ENCODE measurements around the gene PANX3.

PANX3 gene

DNA sequence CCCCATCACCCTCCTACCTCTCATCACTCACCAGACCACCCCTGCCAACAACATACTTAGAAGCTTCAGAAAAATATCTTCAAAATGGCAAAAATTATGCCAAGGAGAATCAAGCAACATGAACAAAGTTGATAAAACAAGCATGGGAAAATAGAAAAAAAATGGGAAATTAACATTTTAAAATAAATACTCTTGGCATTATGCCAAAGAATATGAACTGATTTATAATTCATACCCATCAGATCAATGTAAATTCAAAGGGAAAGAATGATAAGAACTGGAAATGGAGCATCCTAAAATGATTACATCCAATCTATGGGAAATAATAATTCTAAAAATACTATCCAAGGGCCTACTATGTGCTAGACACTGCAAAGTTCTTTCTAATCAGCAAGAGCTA lies 50.3 kb downstream of the PANX3 start:
- DNase-seq: no peak

DNA sequence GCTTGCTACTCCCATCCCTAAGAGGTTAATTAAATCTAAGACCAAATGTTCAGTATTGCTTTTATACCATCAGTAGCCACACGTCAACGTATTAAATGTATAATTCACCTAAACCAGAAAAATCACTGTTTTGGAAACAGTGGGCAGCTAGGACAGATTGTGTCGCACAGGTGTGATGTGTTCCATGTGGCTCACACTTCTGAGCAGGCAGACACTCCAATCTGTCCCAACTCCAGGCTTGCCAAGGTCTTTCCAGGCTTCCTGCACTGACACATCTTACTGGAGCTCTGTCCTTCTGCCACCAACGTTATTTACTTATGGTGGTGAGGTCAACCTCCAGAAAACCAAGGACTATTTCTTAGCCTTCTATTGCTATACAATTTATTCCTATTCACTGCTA lies 50.9 kb downstream of the PANX3 start:
- no peak for DNase-seq

DNA sequence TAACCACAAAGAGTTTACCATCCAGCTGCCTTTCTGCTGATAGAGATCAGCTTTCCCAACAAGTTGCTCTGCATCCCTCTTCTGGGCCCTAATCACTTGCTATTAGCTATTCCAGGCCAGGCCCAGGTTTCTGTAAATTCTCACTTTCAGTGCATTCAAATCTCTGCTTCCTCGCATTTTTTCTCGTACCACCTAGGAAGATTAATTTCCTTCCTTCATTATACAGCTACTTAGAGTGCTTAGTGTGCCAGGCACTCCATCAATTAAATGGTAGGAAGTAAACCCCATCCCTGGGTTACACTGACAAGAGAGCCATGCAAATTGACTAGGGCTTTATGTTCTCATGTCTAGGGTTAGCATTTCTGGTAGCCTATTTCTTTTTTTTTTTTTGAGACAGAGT lies 52.6 kb downstream of the PANX3 start:
- DNase-seq: no peak

DNA sequence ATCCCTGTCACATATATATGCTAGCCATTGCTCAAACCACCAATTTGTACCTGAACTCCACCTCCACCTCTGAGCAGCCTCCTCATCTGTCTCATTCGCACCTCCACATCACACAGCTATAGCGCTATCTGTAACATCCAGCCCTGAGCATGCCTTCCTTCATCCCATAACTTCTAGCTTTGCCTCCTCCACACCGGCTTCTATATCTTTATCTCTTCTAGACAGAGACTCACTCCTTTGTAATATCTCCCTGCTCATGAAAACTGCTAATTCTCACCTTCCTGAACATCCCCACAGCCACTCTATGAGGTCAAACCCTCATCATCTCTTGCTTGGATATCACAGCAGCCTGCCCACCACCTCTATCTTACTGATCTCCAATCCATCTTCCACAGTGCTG lies 56.4 kb downstream of the PANX3 start:
- no peak for DNase-seq

DNA sequence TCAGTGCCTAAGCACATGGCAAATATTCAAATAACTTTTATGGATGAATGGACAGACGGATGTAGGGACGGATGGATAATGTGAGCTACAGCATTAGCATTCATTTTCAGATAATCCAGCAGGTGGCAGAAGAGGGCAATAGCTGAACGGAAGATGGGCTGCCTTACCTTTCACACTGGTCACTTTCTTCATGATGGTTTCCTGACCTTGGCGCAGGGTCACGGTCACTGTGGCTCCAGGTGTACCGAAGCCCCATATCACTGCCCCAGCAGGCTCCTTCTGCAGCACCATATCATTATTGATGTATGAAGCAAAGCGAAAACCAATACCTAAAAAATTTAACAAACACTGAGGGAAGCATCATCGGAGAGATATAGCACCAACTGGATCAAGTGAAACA lies 58.0 kb downstream of the PANX3 start:
- DNase-seq: no peak

All from stimulated activated CD4-positive, alpha-beta T cell treated with anti-CD3 and anti-CD28 coated beads, Interleukin-4, amount 100 ng/mL, for 1 hour (primary cell).